Measurements from ENCODE around the gene MTARC1. TPM values are rescaled to one million over a fixed set of nuclear protein-coding genes. Genes with fewer than 3 reads are reported as not detected.

The MTARC1 gene
- total RNA-seq, 1 donor from 2014 or later: 1.8 TPM

DNA sequence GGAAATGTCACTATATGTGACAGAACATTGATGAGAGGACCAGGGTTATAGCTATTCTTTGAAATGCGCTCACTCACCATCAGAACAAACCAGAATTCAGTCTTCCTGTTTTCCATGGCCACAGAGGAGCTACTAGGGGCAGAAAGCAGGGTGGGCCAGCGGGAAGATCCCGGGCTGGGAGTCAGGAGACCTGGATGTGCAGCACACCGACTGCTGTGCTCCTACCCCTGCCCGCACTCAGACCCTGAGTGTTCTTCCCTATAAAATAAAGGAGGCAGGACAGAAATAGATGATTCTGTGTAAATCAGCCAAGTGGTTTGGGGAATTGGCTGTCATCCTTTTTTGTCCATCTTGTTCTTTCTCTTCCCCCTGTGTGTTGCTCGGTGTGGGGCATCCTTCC lies 21.0 kb downstream of the MTARC1 start:
- Mint-ChIP-seq H3K27me3 (ENCODE audit: unreplicated experiment) (no peaks in the 10 kb centered on the region), H3K27ac (ENCODE audit: unreplicated experiment) (peak overlapping the region; percentile 82), H3K4me1 (ENCODE audit: unreplicated experiment) (peaks cover 36% of the 10 kb centered on the region), H3K36me3 (ENCODE audit: unreplicated experiment) (peaks cover 2% of the 10 kb centered on the region), H3K9me3 (ENCODE audit: unreplicated experiment) (no peaks in the 10 kb centered on the region), H3K4me3 (ENCODE audit: unreplicated experiment) (no peak overlapping the region)
- peak; percentile 72 for DNase-seq (ENCODE audit: extremely low spot score, unreplicated experiment)
- TF ChIP-seq, protein P1, sequence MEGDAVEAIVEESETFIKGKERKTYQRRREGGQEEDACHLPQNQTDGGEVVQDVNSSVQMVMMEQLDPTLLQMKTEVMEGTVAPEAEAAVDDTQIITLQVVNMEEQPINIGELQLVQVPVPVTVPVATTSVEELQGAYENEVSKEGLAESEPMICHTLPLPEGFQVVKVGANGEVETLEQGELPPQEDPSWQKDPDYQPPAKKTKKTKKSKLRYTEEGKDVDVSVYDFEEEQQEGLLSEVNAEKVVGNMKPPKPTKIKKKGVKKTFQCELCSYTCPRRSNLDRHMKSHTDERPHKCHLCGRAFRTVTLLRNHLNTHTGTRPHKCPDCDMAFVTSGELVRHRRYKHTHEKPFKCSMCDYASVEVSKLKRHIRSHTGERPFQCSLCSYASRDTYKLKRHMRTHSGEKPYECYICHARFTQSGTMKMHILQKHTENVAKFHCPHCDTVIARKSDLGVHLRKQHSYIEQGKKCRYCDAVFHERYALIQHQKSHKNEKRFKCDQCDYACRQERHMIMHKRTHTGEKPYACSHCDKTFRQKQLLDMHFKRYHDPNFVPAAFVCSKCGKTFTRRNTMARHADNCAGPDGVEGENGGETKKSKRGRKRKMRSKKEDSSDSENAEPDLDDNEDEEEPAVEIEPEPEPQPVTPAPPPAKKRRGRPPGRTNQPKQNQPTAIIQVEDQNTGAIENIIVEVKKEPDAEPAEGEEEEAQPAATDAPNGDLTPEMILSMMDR (IDR thresholded peaks at IDR 0.05): no peak

DNA sequence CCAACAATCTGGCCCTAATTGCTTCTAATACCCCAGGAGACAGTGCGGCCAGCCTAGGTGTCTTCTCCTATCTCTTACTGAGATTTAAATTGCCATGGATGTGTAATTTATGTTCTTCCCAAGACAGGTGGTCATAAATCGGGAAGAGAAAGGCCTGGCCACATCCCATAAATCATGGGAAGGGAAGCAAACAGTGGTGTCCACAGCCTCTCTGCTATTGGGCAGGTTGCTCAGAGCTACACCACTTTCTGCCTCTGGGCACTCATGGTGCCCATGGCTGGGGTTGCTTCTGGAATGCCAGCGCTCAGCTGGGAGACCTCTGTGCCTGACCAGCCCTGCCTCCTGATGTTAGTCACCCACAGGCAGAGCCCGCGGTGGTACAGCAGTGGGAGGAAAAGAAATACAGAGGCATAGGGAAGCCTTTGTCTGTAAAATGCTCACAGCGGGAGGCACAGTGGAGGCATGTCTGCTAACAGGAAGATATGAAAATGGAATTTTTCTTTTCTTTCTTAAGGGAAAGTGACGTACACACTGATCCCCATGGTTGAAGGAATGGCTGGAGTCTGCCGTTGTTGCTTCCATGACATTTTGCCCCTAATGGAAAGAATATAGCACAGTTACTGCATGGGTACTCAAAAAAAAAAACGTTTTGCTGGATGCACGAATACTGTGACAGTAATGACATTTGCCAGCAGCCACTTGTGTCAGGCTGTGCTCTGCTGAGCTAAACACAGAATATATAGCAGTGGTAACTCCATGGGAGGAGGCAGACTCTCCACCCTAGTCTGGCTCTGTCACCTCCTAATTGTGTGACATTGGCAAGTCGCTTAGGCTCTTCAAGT lies 21.9 kb downstream of the MTARC1 start:
- Mint-ChIP-seq H3K9me3 (ENCODE audit: unreplicated experiment) (no peaks in the 10 kb centered on the region), H3K36me3 (ENCODE audit: unreplicated experiment) (peaks cover 2% of the 10 kb centered on the region), H3K27me3 (ENCODE audit: unreplicated experiment) (peaks cover 6% of the 10 kb centered on the region), H3K4me1 (ENCODE audit: unreplicated experiment) (peaks cover 32% of the 10 kb centered on the region), H3K27ac (ENCODE audit: unreplicated experiment) (peak overlapping the region; percentile 82), H3K4me3 (ENCODE audit: unreplicated experiment) (peak overlapping the region; percentile 26)
- TF ChIP-seq, protein P1 (IDR thresholded peaks at IDR 0.05): no peak
- DNase-seq (ENCODE audit: extremely low spot score, unreplicated experiment): peak; percentile 85

DNA sequence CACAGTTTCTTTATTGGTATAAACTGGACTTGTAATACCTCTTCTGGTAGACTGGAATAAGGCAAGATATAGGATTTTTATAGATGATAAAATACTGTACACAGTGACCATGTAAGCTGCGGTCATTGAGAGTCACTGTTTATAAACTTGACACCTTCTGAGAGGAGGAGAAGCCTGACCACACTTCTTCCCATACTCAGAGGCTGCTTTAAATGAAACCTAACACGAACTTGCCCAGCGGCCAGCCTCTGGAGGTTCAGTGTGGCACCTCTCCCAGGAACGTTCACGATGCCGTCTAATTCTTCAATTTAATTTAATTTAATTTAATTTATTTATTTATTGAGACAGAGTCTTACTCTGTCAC lies 22.5 kb downstream of the MTARC1 start:
- no peak for DNase-seq (ENCODE audit: extremely low spot score, unreplicated experiment)
- TF ChIP-seq, protein P1 (IDR thresholded peaks at IDR 0.05): no peak
- Mint-ChIP-seq H3K4me3 (ENCODE audit: unreplicated experiment) (peak overlapping the region; percentile 26), H3K9me3 (ENCODE audit: unreplicated experiment) (no peaks in the 10 kb centered on the region), H3K36me3 (ENCODE audit: unreplicated experiment) (peaks cover 2% of the 10 kb centered on the region), H3K27me3 (ENCODE audit: unreplicated experiment) (peaks cover 6% of the 10 kb centered on the region), H3K4me1 (ENCODE audit: unreplicated experiment) (peaks cover 26% of the 10 kb centered on the region), H3K27ac (ENCODE audit: unreplicated experiment) (peak overlapping the region; percentile 82)

DNA sequence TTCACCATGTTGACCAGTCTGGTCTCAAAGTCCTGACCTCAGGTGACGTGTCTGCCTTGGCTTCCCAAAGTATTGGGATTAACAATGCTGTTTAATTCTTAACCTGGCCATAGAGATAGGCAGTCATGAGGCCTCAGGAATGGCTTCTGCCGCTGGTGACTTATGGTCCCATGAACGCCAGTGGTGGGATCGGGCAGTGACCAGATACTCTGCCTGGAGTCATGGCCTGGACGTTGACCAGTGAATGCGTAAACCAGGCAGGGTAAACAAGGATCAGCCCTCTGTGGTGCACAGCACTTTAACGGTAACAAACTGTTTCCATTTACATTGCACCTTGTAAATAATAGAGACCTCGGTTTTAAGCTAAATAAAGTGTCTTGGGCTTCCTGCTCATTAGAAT lies 23.0 kb downstream of the MTARC1 start:
- H3K4me3 Mint-ChIP-seq (ENCODE audit: unreplicated experiment): no peak overlapping the region
- TF ChIP-seq, protein P1 (IDR thresholded peaks at IDR 0.05): no peak
- peaks cover 6% of the 10 kb centered on the region for H3K27me3 Mint-ChIP-seq (ENCODE audit: unreplicated experiment)
- H3K27ac Mint-ChIP-seq (ENCODE audit: unreplicated experiment): no peak overlapping the region
- no peak for DNase-seq (ENCODE audit: extremely low spot score, unreplicated experiment)
- H3K36me3 Mint-ChIP-seq (ENCODE audit: unreplicated experiment): peaks cover 2% of the 10 kb centered on the region
- H3K4me1 Mint-ChIP-seq (ENCODE audit: unreplicated experiment): peaks cover 23% of the 10 kb centered on the region
- H3K9me3 Mint-ChIP-seq (ENCODE audit: unreplicated experiment): no peaks in the 10 kb centered on the region

DNA sequence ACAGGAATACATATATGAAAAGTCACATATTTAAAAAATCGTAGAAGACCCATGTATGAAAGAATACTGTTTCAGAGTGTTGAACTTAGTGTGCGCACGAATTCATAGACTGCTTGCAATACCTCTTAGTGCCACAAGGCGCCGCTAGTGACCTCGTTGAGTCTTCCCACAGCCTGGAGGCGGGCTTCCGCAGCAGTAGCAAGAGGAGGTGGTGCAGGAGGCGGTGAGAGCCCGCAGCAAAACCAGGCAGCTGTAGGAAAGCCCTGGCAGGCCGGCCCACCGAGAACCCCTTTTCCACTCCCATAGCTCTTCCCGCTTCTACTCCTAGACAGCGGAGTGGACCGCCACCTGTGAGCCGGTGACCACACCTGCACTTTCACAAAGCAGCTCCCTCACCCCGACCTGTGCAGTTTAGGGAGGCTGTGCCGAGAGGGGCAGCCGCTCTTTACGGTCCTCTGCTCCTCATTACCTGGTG lies 23.5 kb downstream of the MTARC1 start:
- Mint-ChIP-seq H3K9me3 (ENCODE audit: unreplicated experiment) (no peaks in the 10 kb centered on the region), H3K4me3 (ENCODE audit: unreplicated experiment) (no peak overlapping the region), H3K36me3 (ENCODE audit: unreplicated experiment) (peaks cover 2% of the 10 kb centered on the region), H3K4me1 (ENCODE audit: unreplicated experiment) (peaks cover 23% of the 10 kb centered on the region), H3K27ac (ENCODE audit: unreplicated experiment) (no peak overlapping the region), H3K27me3 (ENCODE audit: unreplicated experiment) (peaks cover 6% of the 10 kb centered on the region)
- TF ChIP-seq, protein P1 (IDR thresholded peaks at IDR 0.05): peak; percentile 72
- DNase-seq (ENCODE audit: extremely low spot score, unreplicated experiment): no peak
